A549 (cell line): Measurements from ENCODE around the gene VDAC2.

Source experiments
- CEBPB ChIP-seq, 2 experiments: fragments of >200 bp in 1 of 2; sonication (Bioruptor Twin) in 1 of 2; formaldehyde crosslinking in 1 of 2; IDR thresholded peaks; 2 replicates each; pipeline ENCODE4 v1.6.1; 2012 to 2016
- CTCF ChIP-seq: fragments of >200 bp; sonication (Bioruptor Twin); formaldehyde crosslinking; IDR thresholded peaks from 3 replicates; pipeline ENCODE4 v1.5.1; 2016
- FOXS1 ChIP-seq: fragments of 250-450 bp; sonication (Bioruptor Pico); IDR thresholded peaks from 2 replicates; pipeline ENCODE4 v1.5.0; 2020; ENCODE audit warnings: mild to moderate bottlenecking, moderate library complexity
- HMGXB4 ChIP-seq: fragments of 250-450 bp; sonication (Bioruptor Pico); IDR thresholded peaks from 2 replicates; pipeline ENCODE4 v1.5.0; 2021; ENCODE audit warnings: mild to moderate bottlenecking, moderate library complexity, borderline replicate concordance
- MYC ChIP-seq: IDR thresholded peaks from 2 replicates; pipeline ENCODE4 v1.6.1; 2012; ENCODE audit warnings: mild to moderate bottlenecking, inconsistent platforms, low read length, improper control_type of control experiment, borderline replicate concordance
- POLR2A ChIP-seq: IDR thresholded peaks from 2 replicates; pipeline ENCODE4 v1.6.1; 2012; ENCODE audit warnings: mild to moderate bottlenecking, low read length
- RFX5 ChIP-seq: fragments of 450-650 bp; IDR thresholded peaks from 2 replicates; pipeline ENCODE4 v1.7.1; 2014; ENCODE audit warnings: antibody characterized with exemption, mild to moderate bottlenecking, moderate library complexity
- SREBF2 ChIP-seq: fragments of 450-650 bp; IDR thresholded peaks from 2 replicates; pipeline ENCODE4 v1.6.1; 2014; ENCODE audit warnings: mild to moderate bottlenecking, moderate library complexity
- TP53 ChIP-seq: fragments of 250-450 bp; sonication (Bioruptor Pico); IDR thresholded peaks from 2 replicates; pipeline ENCODE4 v1.5.0; 2021; ENCODE audit warnings: mild to moderate bottlenecking, moderate library complexity

GRCh38 chr10:75263806-75264205, 53.2 kb downstream of the VDAC2 start:
- TF ChIP-seq CTCF (no peak), POLR2A (no peak), HMGXB4 (CRISPR knock-in tag) (no peak), FOXS1 (CRISPR knock-in tag) (no peak), MYC (no peak), CEBPB (IDR thresholded peaks at IDR 0.05) (no peak), SREBF2 (no peak), TP53 (CRISPR knock-in tag) (no peak), RFX5 (no peak)
